Thyroid gland (tissue), 4 donors: ENCODE measurements around the gene SLC1A7.

Experiments
- CTCF ChIP-seq, 6 experiments: fragments of 200-600 bp in 3 of 6; fragments of 450-650 bp in 3 of 6; sonication (generic) in 3 of 6; IDR thresholded peaks; one replicate each; pipeline ENCODE4 v1.5.1; 2016 to 2019; ENCODE audit warnings: antibody characterized with exemption in 6 of 6, mild to moderate bottlenecking in 2 of 6, inconsistent platforms in 1 of 6, moderate library complexity in 1 of 6
- POLR2A ChIP-seq, 2 donors: fragments of 450-650 bp; IDR thresholded peaks; one replicate each; pipeline ENCODE4 v1.6.1; 2017; ENCODE audit warnings: antibody characterized with exemption in 2 of 2, mild to moderate bottlenecking in 2 of 2, moderate library complexity in 1 of 2

GRCh38 chr1:53061123-53061858 is 81.1 kb downstream of the SLC1A7 start:
- TF ChIP-seq CTCF (IDR thresholded peaks at IDR 0.05) (no peak), POLR2A (IDR thresholded peaks at IDR 0.05) (no peak)
